ENCODE results near the gene ZNF133. TPM values are rescaled to one million over a fixed set of nuclear protein-coding genes. Genes with fewer than 3 reads are reported as not detected.

The ZNF133 gene
- total RNA-seq, 1 experiment from 2014 or later = 8.2 TPM

- in situ Hi-C loops (cut with HindIII; ENCODE audit: low pct_unique_long_range_greater_than_20kb, low sequenced_read_pairs) (no loop called here), intact Hi-C loops (cut with micrococcal nuclease; ENCODE audit: unreplicated experiment) (no loop called here)
- Histone ChIP-seq H3K27me3 (ENCODE audit: control insufficient read depth, insufficient read depth, low read length) (no peaks in the 10 kb centered on the region), H3K9me3 (ENCODE audit: control insufficient read depth, insufficient read depth, low read depth, low read length) (no peaks in the 10 kb centered on the region), H3K4me1 (ENCODE audit: control insufficient read depth, insufficient read depth, low read length) (no peaks in the 10 kb centered on the region), H3K27ac (ENCODE audit: low read length) (no peak overlapping the region), H3K36me3 (ENCODE audit: control insufficient read depth, insufficient read depth, low read length) (no peaks in the 10 kb centered on the region), H3K4me3 (ENCODE audit: low read depth in 2 of 2, low read length in 2 of 2) (no peak overlapping the region)
- ATAC-seq (no peak), DNase-seq (ENCODE audit: low read depth, low spot score) (no peak)
- BruUV-seq (replicated peaks) = no TSS peak
- TF ChIP-seq SIN3A (IDR thresholded peaks at IDR 0.05; ENCODE audit: borderline replicate concordance, insufficient read depth, low read depth, low read length) (no peak), REST (IDR thresholded peaks at IDR 0.05; ENCODE audit: insufficient read depth in 1 of 2, low read depth in 2 of 2, low read length in 1 of 2) (no peak), TCF7L2 (IDR thresholded peaks at IDR 0.05; ENCODE audit: low read depth, low read length) (no peak), POLR2AphosphoS5 (IDR thresholded peaks at IDR 0.05; ENCODE audit: low read depth, low read length) (no peak), CTCF (IDR thresholded peaks at IDR 0.05) (no peak)
- POLR2A ChIA-PET = no interaction called here
- CTCF ChIA-PET = no interaction called here
These were observed 20.5 kb upstream of the ZNF133 start for GRCh38 chr20:18267815-18268214.

- no peak for DNase-seq (ENCODE audit: low read depth, low spot score)
- no peaks in the 10 kb centered on the region for H3K9me3 ChIP-seq (ENCODE audit: control insufficient read depth, insufficient read depth, low read depth, low read length)
- no peaks in the 10 kb centered on the region for H3K4me1 ChIP-seq (ENCODE audit: control insufficient read depth, insufficient read depth, low read length)
- no peaks in the 10 kb centered on the region; the same call in 1 of the 2 replicates for H3K27me3 ChIP-seq (ENCODE audit: control insufficient read depth, insufficient read depth, low read length)
- no peak for ATAC-seq
- H3K36me3 ChIP-seq (ENCODE audit: control insufficient read depth, insufficient read depth, low read length) = no peaks in the 10 kb centered on the region
- intact Hi-C loops (cut with micrococcal nuclease; ENCODE audit: unreplicated experiment) = loop anchor here (10.0 kb wide), 2 partner anchors 106 to 216 kb away; partner anchors contain the start of gene OVOL2
- ChIA-PET POLR2A (no interaction called here), CTCF (no interaction called here)
- no peak for TF ChIP-seq CTCF (IDR thresholded peaks at IDR 0.05)
- TF ChIP-seq POLR2AphosphoS5 (IDR thresholded peaks at IDR 0.05; ENCODE audit: low read depth, low read length) = no peak
- no peak for TF ChIP-seq TCF7L2 (IDR thresholded peaks at IDR 0.05; ENCODE audit: low read depth, low read length)
- no peak for TF ChIP-seq SIN3A (IDR thresholded peaks at IDR 0.05; ENCODE audit: borderline replicate concordance, insufficient read depth, low read depth, low read length)
- no peak for TF ChIP-seq REST (IDR thresholded peaks at IDR 0.05; ENCODE audit: insufficient read depth in 1 of 2, low read depth in 2 of 2, low read length in 1 of 2)
- no TSS peak for BruUV-seq (replicated peaks)
- no peak overlapping the region for H3K27ac ChIP-seq (ENCODE audit: low read length)
- no peak overlapping the region for H3K4me3 ChIP-seq (ENCODE audit: low read depth in 2 of 2, low read length in 2 of 2)
- in situ Hi-C loops (cut with HindIII; ENCODE audit: low pct_unique_long_range_greater_than_20kb, low sequenced_read_pairs) = no loop called here
These were observed 17.2 kb upstream of the ZNF133 start for GRCh38 chr20:18271160-18271559.

Measured in Panc1 (cell line).